GM19324 (cell line): Measurements from ENCODE around the gene DCUN1D3.
"Not testable (repeated sequence)": the region's sequence is repeated elsewhere in the genome, so short reads cannot be mapped to it uniquely, and the experiment has no call there.

Experiments
- ATAC-seq: cut with Tn5 transposase; IDR thresholded peaks from one replicate; pipeline ENCODE4 v1.9.1; 2021; ENCODE audit warnings: mild to moderate bottlenecking, moderate library complexity; ENCODE audit not compliant: unreplicated experiment, low FRiP score

DCUN1D3 gene

DNA sequence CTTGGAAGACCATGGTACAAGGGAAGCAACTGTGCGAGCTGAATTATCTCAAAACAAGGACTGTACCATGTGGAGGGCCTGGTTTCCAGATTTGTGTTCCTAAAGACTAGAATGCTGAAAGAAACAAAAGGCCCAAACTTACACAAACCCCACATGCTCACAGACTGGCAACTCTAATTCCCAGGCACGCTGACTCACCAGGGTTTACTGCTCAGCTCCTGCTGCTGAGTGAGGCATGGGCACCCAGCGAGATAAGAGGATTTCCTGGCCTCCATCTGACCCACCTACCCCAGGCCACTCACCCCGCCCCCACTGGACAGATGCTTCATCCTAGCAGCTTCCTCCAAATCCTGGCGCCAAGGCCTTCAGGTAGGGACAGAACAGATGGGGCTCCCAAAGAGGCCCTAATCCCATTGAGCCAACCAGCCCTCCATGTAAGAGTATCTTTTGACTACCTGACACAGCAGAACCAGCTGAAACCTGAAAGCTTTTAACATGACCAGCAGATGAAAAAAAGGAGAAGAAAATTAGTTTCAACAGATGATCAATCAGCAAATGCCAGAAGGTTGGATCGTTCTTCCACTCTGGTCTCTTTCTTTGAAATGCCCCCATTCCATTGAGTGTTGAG is 33.9 kb downstream of the DCUN1D3 start:
- no peak for ATAC-seq

- no peak for ATAC-seq
Measured at GRCh38 chr16:20865420-20866131, 34.6 kb downstream of the DCUN1D3 start.

- not testable (repeated sequence) for ATAC-seq
Measured at GRCh38 chr16:20864376-20864775, 35.8 kb downstream of the DCUN1D3 start.

DNA sequence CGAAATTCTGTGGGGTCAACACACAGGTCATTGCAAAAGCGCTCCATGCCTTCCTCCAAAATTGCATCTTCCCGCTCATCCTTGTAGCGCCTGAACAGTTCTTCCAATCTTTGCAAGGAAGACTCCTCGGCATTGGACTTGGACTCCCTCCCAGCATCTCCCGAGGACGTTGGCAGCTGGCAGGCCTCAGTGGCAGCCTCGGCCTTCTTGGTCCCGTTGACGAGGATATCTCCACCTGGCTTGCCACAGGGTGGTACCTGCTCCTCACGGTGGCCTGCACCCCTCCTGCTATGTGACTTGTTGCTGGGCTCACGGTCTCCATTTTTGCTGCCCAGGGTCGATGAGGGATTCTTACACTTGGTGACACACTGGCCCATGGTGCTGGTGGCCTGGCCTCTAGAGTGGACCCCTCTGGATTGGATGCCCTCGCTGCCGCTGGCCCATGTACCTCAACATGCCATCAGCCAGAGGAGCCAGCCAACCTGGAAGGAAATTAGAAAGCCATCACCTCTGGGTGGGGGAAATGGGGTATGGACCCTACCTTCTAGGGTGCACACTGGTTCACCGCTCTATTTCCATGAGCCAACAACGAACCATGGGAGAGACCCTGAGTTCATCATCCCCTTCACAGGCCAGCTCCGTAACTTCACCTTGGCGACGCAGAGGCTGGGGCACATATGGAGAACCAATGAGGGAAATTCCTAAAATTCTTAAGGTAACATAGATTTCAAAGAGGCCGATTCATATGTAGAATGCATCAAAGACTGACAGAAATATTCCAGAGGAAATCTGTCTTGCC is 37.8 kb downstream of the DCUN1D3 start:
- ATAC-seq: no peak

DNA sequence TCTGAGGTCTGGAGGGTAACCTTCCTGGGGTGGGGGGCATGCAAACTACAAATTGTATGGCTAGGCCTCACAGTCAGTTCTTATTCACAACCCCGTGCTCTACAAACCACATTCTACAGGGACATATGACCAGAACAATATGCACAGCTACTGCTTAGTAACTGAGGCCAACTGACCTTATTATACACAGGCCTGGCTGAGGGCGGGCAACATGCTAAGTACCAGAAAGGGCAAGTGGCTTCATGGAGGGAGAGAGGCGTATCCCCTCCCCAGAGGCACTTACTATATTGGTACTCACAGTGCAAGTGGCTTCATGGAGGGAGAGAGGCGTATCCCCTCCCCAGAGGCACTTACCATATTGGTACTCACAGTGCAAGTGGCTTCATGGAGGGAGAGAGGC is 39.2 kb downstream of the DCUN1D3 start:
- not testable (repeated sequence) for ATAC-seq

DNA sequence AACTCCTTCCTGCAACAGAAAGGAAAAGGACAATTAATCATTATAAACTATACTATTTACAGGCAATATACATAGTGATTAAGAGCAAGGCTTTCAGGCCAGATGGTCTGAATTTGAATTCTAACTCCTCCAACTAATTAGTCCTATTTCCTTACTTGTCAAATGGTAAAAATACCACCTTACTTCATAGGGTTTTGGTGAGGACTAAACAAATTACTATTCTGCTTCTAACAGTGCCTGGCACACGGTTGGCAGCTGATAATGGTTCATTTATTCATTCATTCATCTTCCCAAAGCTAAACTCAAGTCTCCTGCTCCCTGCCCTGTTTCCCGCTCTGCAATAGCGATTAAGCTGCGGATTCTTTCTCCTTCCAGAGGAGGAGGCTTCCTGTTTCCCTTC is 39.8 kb downstream of the DCUN1D3 start:
- no peak for ATAC-seq

DNA sequence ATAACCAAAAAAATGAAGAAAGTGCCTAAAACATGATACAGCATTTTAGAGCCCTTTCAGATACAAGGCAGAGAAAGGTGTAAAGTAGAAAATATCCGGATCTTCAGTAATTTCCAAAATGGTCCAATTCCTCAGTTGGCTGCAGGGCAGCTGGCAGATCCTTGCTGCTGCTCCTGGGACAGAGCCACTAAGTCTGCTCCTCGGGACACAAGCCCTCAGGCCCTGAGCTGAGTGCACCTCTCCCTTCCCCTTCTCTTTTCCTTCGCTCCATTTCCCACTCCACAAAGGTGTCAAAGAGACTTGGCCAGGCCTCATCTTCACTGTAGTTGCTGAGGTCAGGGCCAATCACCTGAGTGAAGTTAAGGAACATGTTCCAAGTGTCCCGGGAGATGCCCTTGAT is 40.5 kb downstream of the DCUN1D3 start:
- no peak for ATAC-seq

DNA sequence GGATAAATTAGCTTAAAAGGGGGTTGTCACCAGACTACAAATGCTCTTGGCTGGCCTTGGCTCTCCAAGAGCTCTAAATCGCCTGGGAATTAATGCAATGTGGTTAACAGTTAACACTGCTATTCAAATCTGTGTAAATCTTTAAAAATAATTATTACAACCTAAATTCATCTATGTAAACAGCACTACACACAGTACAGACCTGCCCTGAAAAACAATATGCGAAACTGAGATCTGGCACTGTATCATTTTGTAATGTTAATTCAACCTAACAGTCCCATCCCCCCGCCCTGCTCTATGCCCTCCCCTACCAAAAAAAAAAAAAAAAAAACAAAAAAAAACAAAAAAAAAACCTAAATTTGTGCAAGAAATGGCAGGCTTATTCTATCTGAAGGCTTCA is 40.9 kb downstream of the DCUN1D3 start:
- ATAC-seq: no peak

- no peak for ATAC-seq
Measured at GRCh38 chr16:20857281-20857680, 42.9 kb downstream of the DCUN1D3 start.

DNA sequence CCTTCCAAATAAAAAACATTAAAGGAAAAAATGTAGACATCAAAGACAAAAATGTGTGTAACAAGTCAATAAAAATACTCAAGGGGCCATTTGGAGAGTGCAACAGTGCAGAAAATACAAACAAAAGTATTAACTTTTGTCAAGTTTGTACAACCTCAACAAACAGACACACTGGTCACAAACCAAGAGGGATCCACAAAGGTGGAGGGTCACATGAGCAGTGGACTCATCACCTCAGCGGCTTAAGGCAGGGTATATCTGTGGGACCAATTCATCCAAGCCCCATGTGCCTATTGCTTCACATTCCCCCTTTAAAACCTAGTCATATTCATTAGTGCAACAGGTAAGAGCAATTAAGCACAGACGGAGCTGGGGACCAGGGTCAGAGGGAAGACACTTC is 45.2 kb downstream of the DCUN1D3 start:
- no peak for ATAC-seq

GRCh38 chr16:20853981-20854620 is 46.1 kb downstream of the DCUN1D3 start:
- no peak for ATAC-seq

DNA sequence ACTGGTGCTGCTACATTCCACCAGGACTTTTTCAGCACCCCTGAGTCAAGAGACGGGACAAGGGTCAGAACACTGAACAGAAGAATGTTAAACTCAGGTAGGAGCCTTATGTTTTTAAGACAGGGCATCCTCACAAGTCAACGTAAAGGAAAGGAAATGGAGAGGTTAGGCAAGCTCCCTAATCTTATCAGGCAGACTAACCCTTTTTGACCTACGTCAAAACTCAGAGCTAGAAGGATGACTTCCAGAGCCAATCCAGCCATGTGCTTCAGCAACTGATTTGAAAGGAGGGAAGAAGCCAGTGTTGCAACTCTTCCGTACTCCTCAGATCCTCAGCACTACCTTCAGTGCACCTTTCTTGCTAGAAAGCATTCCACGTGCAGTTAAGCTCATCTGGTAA is 47.0 kb downstream of the DCUN1D3 start:
- no peak for ATAC-seq

- no peak for ATAC-seq
Measured at GRCh38 chr16:20851601-20852000, 48.6 kb downstream of the DCUN1D3 start.

GRCh38 chr16:20850981-20851380 is 49.2 kb downstream of the DCUN1D3 start:
- no peak for ATAC-seq

GRCh38 chr16:20849589-20850390 is 50.4 kb downstream of the DCUN1D3 start:
- ATAC-seq: no peak

- ATAC-seq: no peak
Measured at GRCh38 chr16:20847550-20847949, 52.6 kb downstream of the DCUN1D3 start.

DNA sequence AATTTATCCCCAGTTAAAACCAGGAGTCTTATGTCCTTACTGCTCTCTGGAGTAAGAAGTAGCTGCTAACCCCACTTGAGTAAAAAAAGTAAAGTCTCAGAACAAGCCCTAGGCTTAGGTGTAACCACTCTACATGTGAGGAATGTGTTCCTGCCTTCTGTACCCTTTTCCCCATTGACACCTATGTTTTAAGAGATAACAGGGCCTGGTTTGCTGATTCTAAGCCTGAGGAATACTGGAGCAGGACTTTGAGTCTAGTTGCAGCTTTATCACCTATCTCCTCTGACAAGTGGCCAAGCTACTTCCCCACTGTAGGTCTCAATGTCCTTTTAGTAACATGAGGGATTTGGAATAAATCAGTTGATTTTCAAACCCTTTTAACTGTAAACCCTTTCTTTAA is 53.6 kb downstream of the DCUN1D3 start:
- ATAC-seq: no peak

GRCh38 chr16:20846030-20846429 is 54.1 kb downstream of the DCUN1D3 start:
- ATAC-seq: no peak

DNA sequence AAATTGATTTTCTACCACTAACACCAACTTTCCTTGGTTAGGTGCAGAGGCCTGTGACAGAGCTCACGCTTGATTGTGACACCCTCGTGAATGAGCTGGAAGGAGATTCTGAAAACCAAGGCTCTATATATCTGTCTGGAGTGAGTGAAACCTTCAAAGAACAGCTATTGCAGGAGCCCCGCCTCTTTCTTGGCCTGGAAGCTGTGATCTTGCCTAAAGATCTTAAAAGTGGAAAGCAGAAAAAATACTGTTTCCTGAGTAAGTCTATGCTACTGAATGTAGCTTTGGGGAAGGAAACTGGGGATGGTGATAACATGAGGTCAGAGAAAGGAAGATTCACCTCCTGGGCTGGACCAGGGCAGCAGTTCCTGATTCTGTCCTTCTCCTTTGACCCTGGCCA is 55.6 kb downstream of the DCUN1D3 start:
- no peak for ATAC-seq

DNA sequence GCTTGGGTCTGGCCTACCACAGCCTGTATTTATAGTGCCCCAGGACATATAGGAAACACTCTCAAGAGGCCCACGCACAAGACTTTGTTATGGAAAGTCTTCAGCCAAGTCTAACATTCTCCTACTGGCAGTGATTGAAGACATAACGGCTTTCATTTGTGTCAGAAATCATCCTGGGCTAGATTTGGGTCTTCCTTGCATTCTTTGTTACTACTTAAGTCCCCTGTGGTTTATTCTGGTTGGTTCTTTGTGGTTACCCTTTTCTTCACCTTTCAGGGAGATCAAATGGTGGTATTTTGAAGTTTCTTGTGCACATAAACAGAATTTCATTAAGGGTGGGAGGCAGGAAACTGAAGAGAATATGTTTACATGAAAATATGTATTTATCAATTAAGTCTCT is 56.1 kb downstream of the DCUN1D3 start:
- ATAC-seq: no peak
